ENCODE data around the gene RNF11. TPM values are rescaled to one million over a fixed set of nuclear protein-coding genes. Genes with fewer than 3 reads are reported as not detected.

Gene RNF11
- total and polyA plus RNA-seq, 2 of the 8 experiments (the other 6 are each of a cell fraction or from before 2014, with no cell fraction given): 49.6 to 54.2 TPM

GRCh38 chr1:51265618-51266017 lies 29.5 kb downstream of the RNF11 start:
- H4K20me1 ChIP-seq (replicated peaks in 1 of 2; ENCODE audit: control insufficient read depth in 1 of 2, insufficient read depth in 2 of 2, low read length in 2 of 2): peaks cover 2 to 5% of the 10 kb centered on the region in 2 experiments
- POLR2A ChIA-PET (ENCODE audit: partially characterized antibody): no interaction called here
- H3K56ac ChIP-seq (replicated peaks; ENCODE audit: insufficient read length, low read depth, low read length): no peak overlapping the region
- no peak overlapping the region for H3K23ac ChIP-seq (ENCODE audit: insufficient read length)
- H3K9me3 ChIP-seq (ENCODE audit: insufficient read depth in 2 of 2, low read depth in 1 of 2, low read length in 1 of 2): no peaks in the 10 kb centered on the region
- H3K27me3 ChIP-seq (replicated peaks in 1 of 4; ENCODE audit: control insufficient read depth in 3 of 4, extremely low read depth in 1 of 4, insufficient read depth in 3 of 4, low read length in 3 of 4): no peaks in the 10 kb centered on the region
- CTCF ChIA-PET (ENCODE audit: partially characterized antibody): interaction anchor here (0.6 kb wide), 1 partner anchor 939 kb away, joined by 3 read pairs; no protein-coding TSS in a partner anchor
- H2BK20ac ChIP-seq (ENCODE audit: low read length): no peak overlapping the region
- H3K4me2 ChIP-seq (ENCODE audit: insufficient read depth in 1 of 2, low read depth in 2 of 2, low read length in 2 of 2): no peak overlapping the region
- H3K14ac ChIP-seq (ENCODE audit: insufficient read length): no peak overlapping the region
- no peak overlapping the region for H4K5ac ChIP-seq (ENCODE audit: insufficient read length, low read depth, low read length)
- peaks cover 0 to 2% (median 0%) of the 10 kb centered on the region in 4 experiments; a peak in 2 of 8 replicates for H3K36me3 ChIP-seq (ENCODE audit: control insufficient read depth in 2 of 4, insufficient read depth in 4 of 4, low read length in 3 of 4)
- H3K4ac ChIP-seq (replicated peaks; ENCODE audit: insufficient read length, low read depth, low read length): no peak overlapping the region
- DNase-seq (ENCODE audit: low read depth in 1 of 2, low spot score in 2 of 2) (no peak), FAIRE-seq (no peak)
- no peak overlapping the region for H3K18ac ChIP-seq (ENCODE audit: extremely low read depth, low read length)
- no peak overlapping the region for H2BK5ac ChIP-seq (ENCODE audit: low read depth, low read length)
- WGBS, 2 experiments (ENCODE audit: extremely low coverage in 1 of 2, insufficient coverage in 1 of 2, insufficient read length in 1 of 2, insufficient replicate concordance in 2 of 2, low coverage in 1 of 2, low lambda C conversion rate in 2 of 2, missing lambda C conversion rate in 1 of 2): 80% methylated on average over 4 of the region's 4 CpGs; no CpG with 5 or more reads in 1 of the 2 experiments
- no peak overlapping the region for H3K9ac ChIP-seq (replicated peaks in 1 of 4; ENCODE audit: extremely low read depth in 1 of 4, low read depth in 3 of 4, low read length in 3 of 4)
- H3K79me1 ChIP-seq (ENCODE audit: low read depth, low read length): peaks cover 4% of the 10 kb centered on the region
- peaks cover 0 to 25% of the 10 kb centered on the region in 2 experiments; a peak in 1 of 4 replicates for H3K79me2 ChIP-seq (ENCODE audit: control insufficient read depth in 1 of 2, insufficient read depth in 2 of 2, low read length in 2 of 2)
- H3K23me2 ChIP-seq (ENCODE audit: low read depth, low read length): no peaks in the 10 kb centered on the region
- no peak overlapping the region for H2BK120ac ChIP-seq (replicated peaks; ENCODE audit: low read depth, low read length)
- no peak overlapping the region for H2AFZ ChIP-seq (ENCODE audit: low read length)
- no peak overlapping the region for H2BK12ac ChIP-seq (ENCODE audit: low read depth, low read length)
- no peak overlapping the region for H3K4me3 ChIP-seq (ENCODE audit: extremely low read depth in 1 of 4, insufficient read depth in 2 of 4, low read depth in 3 of 4, low read length in 4 of 4)
- no peak overlapping the region for H3K27ac ChIP-seq (ENCODE audit: low read depth, low read length)
- no peak overlapping the region for H2BK15ac ChIP-seq (ENCODE audit: low read length)
- H4K91ac ChIP-seq (replicated peaks; ENCODE audit: insufficient read length, low read length): no peak overlapping the region
- no peak overlapping the region for H2AK5ac ChIP-seq (ENCODE audit: low read depth, low read length)
- H4K8ac ChIP-seq (ENCODE audit: extremely low read depth, insufficient read depth, low read length): no peak overlapping the region
- peaks cover 0 to 6% (median 0%) of the 10 kb centered on the region in 4 experiments; a peak in 1 of 7 replicates for H3K4me1 ChIP-seq (replicated peaks in 1 of 4; ENCODE audit: control insufficient read depth in 3 of 4, insufficient read depth in 4 of 4, low read length in 3 of 4)
